ENCODE measurements around the gene ZRSR2.

ZRSR2 gene

DNA sequence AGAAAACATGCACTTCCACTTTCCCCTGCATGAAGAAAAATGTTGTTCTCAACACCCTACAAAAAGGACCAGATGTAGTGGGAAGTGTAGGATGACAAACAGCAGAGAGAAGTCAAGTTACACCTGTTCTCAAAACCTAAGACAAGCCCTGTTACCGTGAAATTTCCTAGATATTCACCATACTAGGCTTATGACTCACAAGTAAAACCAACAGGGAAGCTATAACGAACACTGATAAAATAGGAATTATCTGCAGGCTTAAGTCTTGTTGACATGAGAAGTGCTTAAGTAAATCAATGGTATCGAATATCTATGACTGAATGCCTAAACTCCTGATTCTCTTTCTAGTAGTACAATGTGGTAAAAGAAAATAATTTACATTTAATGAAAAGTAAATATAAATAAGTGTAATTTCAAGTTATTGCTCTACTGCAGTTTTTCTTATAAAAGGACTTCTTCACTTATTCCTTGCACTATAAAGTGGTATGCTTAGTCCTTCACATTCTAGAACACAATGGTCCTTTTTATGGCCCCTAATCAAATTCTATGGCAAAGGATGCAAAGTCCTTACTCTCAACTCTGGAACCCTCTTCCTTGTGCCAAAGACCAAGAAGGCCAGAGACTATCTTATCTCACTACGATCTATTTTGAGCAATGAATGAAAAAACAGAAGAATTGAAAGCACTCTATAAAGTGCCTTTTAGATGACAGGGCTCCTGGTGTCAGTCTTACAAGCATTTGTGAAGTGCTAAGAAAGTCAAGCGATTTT, 44.7 kb downstream of the ZRSR2 start:
- Histone ChIP-seq H3K36me3 (ENCODE audit: low read depth) (no peaks in the 10 kb centered on the region), H3K27ac (ENCODE audit: poor library complexity, severe bottlenecking) (no peak overlapping the region), H3K4me1 (ENCODE audit: insufficient read depth, poor library complexity, severe bottlenecking) (no peaks in the 10 kb centered on the region), H3K4me3 (ENCODE audit: severe bottlenecking) (no peak overlapping the region), H3K27me3 (ENCODE audit: insufficient read depth, poor library complexity, severe bottlenecking) (no peaks in the 10 kb centered on the region), H3K9me3 (ENCODE audit: severe bottlenecking) (no peaks in the 10 kb centered on the region)
- TF ChIP-seq, protein P1, sequence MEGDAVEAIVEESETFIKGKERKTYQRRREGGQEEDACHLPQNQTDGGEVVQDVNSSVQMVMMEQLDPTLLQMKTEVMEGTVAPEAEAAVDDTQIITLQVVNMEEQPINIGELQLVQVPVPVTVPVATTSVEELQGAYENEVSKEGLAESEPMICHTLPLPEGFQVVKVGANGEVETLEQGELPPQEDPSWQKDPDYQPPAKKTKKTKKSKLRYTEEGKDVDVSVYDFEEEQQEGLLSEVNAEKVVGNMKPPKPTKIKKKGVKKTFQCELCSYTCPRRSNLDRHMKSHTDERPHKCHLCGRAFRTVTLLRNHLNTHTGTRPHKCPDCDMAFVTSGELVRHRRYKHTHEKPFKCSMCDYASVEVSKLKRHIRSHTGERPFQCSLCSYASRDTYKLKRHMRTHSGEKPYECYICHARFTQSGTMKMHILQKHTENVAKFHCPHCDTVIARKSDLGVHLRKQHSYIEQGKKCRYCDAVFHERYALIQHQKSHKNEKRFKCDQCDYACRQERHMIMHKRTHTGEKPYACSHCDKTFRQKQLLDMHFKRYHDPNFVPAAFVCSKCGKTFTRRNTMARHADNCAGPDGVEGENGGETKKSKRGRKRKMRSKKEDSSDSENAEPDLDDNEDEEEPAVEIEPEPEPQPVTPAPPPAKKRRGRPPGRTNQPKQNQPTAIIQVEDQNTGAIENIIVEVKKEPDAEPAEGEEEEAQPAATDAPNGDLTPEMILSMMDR (IDR thresholded peaks at IDR 0.05; ENCODE audit: poor library complexity, severe bottlenecking), result no peak
- ATAC-seq (ENCODE audit: low read depth), result no peak
- DNase-seq (ENCODE audit: low spot score), result no peak

DNA sequence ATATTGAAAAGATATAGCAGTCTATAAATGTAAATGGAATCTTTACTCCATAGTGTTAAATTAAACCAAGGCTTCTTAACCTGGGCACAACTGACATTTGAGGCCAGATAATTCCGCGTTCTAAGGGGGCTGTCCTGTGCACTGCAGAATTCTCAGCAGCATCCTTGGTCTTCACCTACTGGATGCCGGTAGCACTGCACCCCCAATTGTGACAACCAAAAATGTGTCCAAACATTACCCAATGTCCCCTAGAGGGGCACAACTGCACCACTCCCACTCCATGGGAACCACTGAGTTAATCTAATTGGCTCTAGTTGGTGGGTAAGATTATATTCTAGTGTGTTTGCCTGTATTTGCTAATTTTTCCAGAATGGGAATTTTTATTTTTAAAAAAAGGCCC, 47.7 kb downstream of the ZRSR2 start:
- H3K9me3 ChIP-seq (ENCODE audit: severe bottlenecking), result no peaks in the 10 kb centered on the region
- no peak overlapping the region for H3K27ac ChIP-seq (ENCODE audit: poor library complexity, severe bottlenecking)
- DNase-seq (ENCODE audit: low spot score) (no peak), ATAC-seq (ENCODE audit: low read depth) (no peak)
- H3K4me1 ChIP-seq (ENCODE audit: insufficient read depth, poor library complexity, severe bottlenecking), result no peaks in the 10 kb centered on the region
- no peaks in the 10 kb centered on the region for H3K36me3 ChIP-seq (ENCODE audit: low read depth)
- H3K27me3 ChIP-seq (ENCODE audit: insufficient read depth, poor library complexity, severe bottlenecking), result no peaks in the 10 kb centered on the region
- H3K4me3 ChIP-seq (ENCODE audit: severe bottlenecking), result no peak overlapping the region
- TF ChIP-seq, protein P1 (IDR thresholded peaks at IDR 0.05; ENCODE audit: poor library complexity, severe bottlenecking), result no peak

DNA sequence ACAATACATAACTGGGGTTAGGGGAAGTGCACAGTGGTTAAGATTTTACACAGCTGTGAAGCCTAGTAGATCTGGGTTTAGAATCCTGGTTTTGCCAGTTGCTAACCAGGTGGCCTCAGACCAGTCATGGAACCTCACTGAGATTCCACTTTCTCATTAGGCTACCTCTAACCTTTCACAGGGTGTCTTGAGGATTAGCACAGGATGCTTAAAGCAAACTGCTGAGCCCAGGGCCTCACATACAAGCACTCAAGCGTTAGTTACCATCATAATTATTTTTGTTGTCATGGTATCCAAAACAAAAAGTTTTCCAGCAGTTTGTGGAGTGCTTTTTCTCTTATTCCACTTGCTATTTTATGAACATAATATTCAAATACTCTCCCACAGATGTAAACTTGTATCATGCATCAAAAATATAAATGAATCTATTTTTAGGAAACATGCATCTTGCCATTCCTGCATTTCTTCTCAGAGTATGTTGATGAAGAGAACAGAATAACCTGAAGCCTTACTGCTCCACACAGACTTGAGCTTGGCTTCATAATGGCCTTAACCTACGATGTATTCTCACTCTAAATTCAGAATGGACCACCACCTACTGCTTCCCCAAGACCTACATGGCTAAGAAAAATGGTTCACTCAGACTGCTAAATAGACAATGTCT, 51.7 kb downstream of the ZRSR2 start:
- no peak overlapping the region for H3K27ac ChIP-seq (ENCODE audit: poor library complexity, severe bottlenecking)
- H3K27me3 ChIP-seq (ENCODE audit: insufficient read depth, poor library complexity, severe bottlenecking), result no peaks in the 10 kb centered on the region
- no peaks in the 10 kb centered on the region for H3K4me1 ChIP-seq (ENCODE audit: insufficient read depth, poor library complexity, severe bottlenecking)
- no peak for ATAC-seq (ENCODE audit: low read depth)
- H3K36me3 ChIP-seq (ENCODE audit: low read depth), result no peaks in the 10 kb centered on the region
- DNase-seq (ENCODE audit: low spot score), result no peak
- TF ChIP-seq, protein P1 (IDR thresholded peaks at IDR 0.05; ENCODE audit: poor library complexity, severe bottlenecking), result no peak
- no peak overlapping the region for H3K4me3 ChIP-seq (ENCODE audit: severe bottlenecking)
- H3K9me3 ChIP-seq (ENCODE audit: severe bottlenecking), result no peaks in the 10 kb centered on the region

DNA sequence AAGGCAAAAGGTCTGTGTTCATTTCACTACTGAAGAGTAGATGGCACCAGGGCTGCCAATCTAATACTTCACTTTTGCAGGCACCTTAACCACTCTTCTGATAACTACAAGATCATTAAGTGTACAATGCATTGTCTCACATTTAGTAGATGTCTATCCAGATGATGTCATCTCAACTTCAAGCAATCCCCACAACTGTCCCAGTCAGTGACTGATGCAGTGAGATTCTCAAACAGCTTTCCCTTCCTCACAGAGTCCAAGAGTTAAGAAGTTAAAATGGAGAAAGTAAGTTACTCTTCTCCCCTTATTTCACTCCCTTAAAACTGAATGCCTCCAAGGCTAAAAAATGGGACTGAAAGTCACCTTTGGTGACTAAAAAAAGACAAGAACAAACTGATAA, 53.7 kb downstream of the ZRSR2 start:
- no peak for DNase-seq (ENCODE audit: low spot score)
- Histone ChIP-seq H3K4me1 (ENCODE audit: insufficient read depth, poor library complexity, severe bottlenecking) (no peaks in the 10 kb centered on the region), H3K9me3 (ENCODE audit: severe bottlenecking) (no peaks in the 10 kb centered on the region), H3K36me3 (ENCODE audit: low read depth) (no peaks in the 10 kb centered on the region), H3K4me3 (ENCODE audit: severe bottlenecking) (no peak overlapping the region), H3K27ac (ENCODE audit: poor library complexity, severe bottlenecking) (no peak overlapping the region), H3K27me3 (ENCODE audit: insufficient read depth, poor library complexity, severe bottlenecking) (no peaks in the 10 kb centered on the region)
- ATAC-seq (ENCODE audit: low read depth), result no peak
- TF ChIP-seq, protein P1 (IDR thresholded peaks at IDR 0.05; ENCODE audit: poor library complexity, severe bottlenecking), result no peak

DNA sequence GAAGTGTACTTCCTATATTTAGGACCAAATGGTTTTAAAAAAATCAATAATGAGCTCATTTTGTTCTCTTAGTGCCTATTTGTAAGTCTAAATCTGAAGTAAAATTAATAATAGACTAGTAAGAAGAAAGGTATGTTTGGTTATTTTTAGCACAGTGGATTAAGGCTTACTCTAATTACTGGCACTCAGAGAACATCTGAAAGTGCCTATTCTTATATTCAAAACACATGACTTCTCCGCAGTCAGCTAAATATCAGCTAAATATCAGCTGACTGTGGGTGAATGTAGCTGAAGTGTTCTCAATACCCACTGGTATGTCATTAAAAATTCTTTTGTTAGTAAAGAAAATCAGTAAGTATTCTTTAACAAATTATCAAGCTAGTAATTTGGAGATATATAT, 58.3 kb downstream of the ZRSR2 start:
- TF ChIP-seq, protein P1 (IDR thresholded peaks at IDR 0.05; ENCODE audit: poor library complexity, severe bottlenecking), result no peak
- Histone ChIP-seq H3K9me3 (ENCODE audit: severe bottlenecking) (no peaks in the 10 kb centered on the region), H3K27ac (ENCODE audit: poor library complexity, severe bottlenecking) (no peak overlapping the region), H3K4me3 (ENCODE audit: severe bottlenecking) (no peak overlapping the region), H3K4me1 (ENCODE audit: insufficient read depth, poor library complexity, severe bottlenecking) (no peaks in the 10 kb centered on the region), H3K36me3 (ENCODE audit: low read depth) (no peaks in the 10 kb centered on the region), H3K27me3 (ENCODE audit: insufficient read depth, poor library complexity, severe bottlenecking) (no peaks in the 10 kb centered on the region)
- DNase-seq (ENCODE audit: low spot score) (no peak), ATAC-seq (ENCODE audit: low read depth) (no peak)
